GM03348 (cell line): ENCODE measurements around the gene EIF2B1.

ENCODE experiments used
- DNase-seq: peaks from one replicate; pipeline ENCODE4 v3.0.0; 2012; ENCODE audit warnings: low spot score

The EIF2B1 gene

DNA sequence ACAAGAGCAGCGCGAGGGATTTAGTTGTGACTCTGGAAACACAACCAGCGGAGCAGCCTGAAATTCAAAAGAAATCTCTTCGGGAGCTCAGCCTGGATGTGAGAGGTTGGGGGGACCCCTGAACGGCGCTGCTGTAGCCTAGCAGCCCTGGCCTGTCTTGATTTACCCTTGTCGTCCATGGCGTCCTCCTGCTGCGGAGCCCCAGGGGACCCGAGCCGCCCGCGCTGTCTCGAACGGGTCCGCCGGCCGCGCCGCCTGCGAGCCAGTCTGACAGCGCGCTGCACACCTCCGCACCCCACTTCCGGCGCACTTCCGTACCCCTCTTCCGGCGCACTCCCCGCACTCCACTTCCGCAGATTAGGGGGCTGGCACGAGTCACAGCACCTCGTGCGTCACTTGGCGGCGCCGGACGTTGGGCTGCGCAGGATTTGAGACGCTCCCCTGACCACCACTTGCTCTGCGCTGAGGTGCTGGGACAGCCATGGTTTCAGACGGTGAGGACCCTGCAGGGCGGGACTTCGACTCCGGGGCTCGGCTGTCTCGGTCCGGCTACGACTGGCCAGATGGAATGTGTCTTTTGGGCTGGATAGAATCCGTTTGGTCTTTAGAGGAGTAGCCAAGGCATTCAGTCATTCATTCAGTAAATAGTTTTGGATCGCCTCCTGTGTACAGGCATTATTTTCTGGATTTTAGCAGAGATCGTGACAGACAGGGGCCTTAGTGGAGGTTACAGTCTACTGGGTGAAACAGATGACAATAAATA, at the start of gene EIF2B1, which contains the start of gene GTF2H3:
Gene EIF2B1, minus strand, starts transcription at position 308 of the 763 bp plus-strand sequence. Its CDS starts 129 bp downstream, at position 179.
Gene GTF2H3, plus strand, starts transcription at position 451 of the 763 bp plus-strand sequence. Its CDS starts 31 bp downstream, at position 482.
- peak; percentile 98 for DNase-seq

DNA sequence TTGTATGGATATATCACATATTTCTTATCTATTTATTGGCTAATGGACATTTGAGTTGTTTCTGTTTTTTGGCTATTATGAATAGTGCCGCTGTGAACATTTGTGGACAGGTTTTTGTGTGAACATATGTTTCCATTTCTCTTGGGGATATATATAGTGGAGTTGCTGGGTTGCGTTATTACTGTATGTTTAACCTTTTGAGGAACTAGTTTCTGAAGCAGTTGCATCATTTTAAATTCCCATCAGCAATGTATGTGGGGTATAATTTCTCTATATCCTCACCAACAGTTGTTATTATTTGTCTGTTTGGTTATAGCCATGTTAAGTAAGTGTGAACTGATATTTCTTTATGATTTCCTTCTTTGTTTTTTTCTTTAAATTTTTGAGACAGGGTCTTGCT, 48.1 kb upstream of the EIF2B1 start:
- no peak for DNase-seq

DNA sequence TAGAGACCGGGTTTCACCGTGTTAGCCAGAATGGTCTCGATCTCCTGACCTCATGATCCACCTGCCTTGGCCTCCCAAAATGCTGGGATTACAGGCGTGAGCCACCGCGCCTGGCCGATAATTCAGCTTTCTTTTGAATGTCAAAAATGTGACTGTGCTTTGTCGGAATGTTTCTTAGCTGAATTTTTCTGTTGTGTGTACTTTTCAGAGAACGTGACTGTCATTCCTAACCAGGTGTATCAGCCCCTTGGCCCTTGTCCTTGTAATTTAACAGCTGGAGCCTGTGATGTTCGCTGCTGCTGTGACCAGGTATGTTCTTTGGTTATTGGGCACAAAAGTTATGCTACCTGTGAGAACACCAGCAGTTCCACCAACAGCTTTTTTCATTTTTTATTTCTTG, 45.5 kb upstream of the EIF2B1 start:
- no peak for DNase-seq

DNA sequence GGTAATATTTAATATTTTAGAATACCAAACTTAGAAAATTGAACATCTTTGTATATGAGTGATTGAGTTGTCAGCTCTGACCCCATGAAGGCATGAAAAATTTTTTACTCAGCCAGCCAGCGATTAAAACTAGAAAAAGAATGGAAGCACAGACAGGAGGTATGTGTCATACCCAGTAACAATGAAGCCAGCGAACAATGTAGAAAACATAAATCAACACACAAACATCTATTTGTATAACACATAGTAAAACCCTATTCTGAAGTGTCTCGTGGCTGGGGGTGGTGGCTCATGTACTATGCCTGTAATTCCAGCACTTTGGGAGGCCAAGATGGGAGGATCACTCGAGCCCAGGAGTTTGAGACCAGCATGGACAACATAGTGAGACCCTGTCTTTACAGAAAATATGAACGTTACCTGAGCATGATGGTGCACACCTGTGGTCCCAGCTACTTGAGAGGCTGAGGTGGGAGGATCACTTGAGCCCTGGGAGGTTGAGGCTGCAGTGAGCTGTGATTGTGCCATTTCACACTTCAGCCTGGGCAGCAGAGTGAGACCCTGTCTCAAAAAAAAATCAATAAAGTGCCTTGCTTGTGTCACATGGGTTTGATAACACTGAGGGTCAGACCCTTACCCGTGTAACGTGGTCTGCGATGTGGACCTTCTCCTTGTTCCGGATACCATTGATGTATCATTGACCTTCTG, 43.3 kb upstream of the EIF2B1 start:
- DNase-seq, result no peak

DNA sequence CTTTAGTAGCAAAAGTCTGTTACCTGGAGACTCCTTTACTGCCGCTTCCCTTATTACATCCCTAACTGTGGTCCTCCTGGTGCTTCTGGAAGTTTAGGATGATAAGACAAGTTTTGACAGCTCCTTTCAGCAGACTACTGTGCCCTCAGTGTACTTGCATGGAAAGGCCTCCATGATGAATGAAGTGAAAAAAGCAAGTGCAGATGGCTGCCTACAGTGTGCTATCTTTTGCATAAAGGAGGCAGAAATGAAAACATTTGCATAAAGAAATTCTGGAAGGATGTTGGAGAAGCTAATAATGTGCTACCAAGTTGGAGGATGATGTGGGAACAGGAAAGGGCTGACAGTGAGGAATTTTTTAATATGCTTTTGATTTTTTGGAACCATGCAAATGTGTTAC, 42.0 kb upstream of the EIF2B1 start:
- no peak for DNase-seq

DNA sequence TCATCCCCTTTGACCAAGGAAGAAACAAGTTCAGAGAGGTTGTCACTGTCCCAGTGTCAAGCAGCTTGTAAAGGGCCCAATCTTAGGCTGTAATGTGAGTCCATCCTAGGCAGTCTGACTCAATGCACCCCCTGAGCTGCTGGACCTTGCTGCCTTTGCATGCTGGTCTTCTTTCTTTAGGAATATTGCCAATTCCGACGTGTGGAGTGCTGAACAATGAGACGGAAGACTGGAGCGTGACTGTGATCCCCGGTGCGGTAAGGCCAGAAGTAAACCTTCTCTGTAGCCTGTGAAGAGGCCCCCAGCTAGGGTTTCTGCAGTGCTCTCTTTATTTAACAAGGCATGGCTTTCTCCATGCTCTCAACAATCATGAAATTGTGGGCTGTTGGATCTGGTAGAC, 38.4 kb upstream of the EIF2B1 start:
- DNase-seq, result no peak

DNA sequence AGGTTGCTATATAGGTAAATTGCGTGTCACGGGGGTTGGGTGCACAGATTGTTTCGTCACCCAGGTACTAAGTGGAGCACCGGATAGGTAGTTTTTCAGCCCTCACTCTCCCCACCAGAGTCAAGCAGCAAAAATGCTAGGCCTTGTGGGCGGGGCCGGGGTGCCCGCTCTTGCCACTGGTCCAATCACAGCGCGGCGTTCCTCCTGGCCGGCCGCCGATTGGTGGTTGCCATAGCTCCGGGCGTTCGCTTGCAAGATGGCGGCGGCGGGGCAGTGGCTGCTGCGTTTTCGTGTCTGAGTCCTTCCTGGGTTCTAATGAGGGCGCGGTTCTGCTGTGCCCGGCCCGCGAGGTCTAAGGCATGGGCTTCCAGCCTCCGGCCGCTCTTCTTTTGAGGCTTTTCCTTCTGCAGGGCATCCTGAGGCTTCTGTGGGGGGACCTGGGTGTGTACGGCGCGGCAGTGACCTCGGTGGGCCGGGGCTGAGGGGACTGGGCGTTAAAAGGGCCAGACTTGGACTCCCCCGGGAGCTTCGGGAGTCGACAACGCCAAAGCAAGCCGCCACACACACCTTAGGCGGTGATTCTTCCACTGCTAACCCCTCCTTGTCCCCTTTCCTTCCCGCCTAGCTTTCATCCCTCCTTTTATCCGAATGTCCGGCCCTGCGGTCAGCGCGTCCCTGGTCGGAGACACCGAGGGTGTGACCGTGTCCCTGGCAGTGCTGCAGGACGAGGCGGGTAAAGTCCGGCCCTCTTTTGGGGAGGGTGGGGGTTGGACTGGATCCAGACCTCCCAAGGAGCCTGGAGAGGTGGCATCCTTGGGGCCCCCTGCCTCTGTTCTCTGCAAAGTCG, 37.6 kb upstream of the EIF2B1 start, which contains the start of gene TCTN2:
Gene TCTN2, plus strand, starts transcription at position 232 of the 847 bp plus-strand sequence. Its CDS starts 128 bp downstream, at position 360.
- DNase-seq, result peak; percentile 100

DNA sequence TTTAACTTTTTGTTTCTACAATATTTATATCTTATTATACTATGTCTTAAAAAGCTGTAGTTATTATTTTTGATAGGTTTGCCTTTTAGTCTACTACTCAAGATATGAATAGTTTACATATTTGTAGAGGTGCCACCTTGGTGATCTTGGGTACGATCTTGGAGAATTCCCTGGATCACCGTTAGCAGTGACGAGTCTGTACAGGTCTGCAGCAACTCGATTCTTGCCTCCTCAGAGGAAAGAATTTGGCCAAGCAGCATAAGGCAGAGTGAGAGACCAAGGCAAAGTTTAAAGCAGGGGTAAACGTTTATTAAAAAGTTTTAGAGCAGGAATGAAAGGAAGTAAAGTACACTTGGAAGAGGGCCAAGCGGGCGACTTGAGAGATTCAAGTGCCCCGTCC, 34.3 kb upstream of the EIF2B1 start:
- no peak for DNase-seq

DNA sequence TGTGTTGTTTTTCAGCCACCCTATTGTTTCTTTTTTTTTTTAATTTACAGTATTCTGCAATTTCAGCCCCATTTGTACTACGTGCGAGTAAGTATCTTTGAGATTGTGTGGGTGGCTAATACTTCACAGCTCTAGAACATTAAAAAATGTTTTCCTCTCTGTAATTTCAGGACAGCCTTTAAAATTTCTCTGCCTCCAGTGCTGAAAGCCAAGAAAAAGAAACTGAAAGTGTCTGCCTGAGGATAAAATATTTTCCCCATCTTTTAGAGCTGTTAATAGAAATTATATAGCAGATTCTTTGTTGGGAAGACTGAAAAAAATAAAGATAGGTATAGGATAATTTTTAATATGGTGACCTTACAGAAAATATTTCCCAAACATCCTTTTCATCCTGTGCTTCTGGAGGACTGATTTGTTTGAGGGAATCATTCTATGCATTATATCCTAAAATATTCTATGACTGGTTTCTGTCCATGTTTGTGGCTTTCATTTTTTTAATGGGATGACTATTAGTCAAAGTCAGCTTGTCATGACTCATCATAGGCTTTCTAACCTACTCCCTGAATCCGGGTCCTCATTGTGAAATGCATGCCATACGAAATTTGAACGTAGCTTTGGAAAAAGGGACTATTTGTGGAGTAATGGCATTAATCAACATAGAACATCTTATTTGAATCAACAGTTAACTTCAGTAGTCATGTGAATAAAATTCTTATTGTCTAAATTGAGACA, 26.7 kb upstream of the EIF2B1 start:
- peak; percentile 86 for DNase-seq

DNA sequence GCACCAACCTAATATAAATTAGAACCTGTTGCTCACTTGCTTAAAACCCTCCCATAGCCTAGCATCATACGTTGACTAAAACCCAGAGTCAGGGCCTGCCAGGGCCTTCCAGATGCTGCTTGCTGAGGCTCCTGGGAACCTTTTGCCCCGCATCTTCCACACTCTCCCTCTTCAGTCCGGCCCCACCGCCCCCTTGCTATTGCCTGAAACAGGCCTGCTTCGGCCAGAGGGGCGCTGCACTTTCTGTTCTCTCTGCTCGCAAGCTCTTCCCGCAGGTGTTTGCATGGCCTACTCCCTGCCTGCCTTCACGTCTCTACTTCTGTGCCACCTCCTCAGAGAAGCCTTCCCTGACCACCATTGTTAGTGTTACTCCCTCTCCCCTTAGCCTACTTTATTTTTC, 23.7 kb upstream of the EIF2B1 start:
- no peak for DNase-seq

DNA sequence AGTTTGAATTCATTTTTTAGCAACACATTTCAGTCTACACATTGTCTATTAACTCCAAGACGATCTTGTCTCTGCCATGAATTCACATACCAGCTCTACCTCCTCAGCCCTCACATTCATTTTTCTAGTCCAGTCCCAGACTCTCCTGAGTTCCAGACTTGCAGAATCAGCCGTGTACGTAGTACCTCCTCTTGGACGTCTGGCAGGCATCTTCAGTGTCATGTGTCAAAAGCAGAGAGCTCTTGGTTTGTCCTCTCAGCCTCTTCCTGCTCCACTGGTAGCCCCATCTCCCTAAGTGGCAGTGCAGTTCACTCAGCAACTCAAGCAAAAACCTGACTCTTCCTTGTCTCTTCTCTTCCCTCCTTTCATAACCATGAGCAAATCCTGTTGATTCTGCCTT, 22.9 kb upstream of the EIF2B1 start:
- DNase-seq, result no peak

DNA sequence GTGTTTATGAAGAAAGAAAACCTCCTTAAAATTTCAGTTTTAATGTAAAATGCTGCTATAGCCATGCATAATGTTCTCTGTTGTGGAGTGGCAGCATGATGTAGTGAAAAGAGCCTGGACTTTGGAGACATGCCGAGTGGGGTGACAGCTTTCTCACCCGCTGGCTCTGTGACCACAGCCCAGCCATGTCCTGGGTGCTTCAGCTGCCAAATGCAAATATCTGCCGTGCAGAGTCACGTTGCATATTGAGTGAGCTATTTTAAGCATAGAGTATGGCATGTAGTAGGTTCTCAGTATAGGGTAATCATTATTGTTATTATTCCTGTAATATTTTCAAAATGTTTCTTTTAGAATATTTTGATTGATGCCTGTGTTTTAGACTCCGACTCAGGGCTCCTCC, 21.9 kb upstream of the EIF2B1 start:
- no peak for DNase-seq

DNA sequence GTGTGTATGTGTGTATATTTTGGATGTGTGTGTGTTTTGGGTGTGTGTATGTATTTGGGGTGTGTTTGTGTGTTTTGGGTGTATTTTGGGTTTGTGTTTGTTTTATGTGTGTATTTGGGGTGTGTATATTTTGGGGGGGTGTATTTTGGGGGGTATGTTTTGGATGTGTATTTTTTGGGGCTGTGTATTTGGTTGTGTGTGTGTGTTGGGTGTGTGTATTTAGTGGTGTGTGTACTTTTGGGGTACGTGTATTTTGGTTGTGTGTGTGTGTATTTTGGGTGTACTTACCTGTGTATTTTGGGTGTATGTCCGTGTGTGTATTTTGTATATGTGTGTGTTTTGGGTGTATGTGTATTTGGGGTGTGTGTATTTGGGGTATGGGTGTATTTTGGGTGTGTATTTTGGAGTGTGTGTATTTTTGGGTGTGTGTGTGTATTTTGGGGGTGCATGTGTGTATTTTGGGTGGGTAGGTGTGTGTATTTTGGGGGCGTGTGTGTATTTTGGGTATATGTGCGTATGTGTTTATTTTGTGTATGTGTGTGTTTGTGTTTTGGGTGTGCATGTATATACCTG, 20.7 kb upstream of the EIF2B1 start:
- DNase-seq, result no peak

DNA sequence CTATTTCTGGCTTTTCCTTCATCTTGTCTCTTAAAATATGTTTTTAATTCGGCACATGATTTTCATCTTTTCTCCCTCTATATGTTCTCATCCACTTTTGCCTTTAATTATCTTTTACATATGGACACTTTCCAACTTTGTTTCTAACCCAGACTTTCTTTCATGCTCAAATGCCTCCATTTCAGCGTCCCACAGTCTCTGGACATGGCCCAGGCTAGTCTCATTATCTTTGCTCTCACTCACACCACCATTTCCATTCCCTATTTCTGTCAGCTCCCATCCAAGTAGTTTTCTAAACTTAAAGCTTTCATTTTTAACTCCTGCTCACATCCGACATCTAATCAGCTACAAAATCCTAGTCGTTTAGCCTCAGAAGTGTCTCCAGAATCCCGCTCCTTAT, 14.9 kb upstream of the EIF2B1 start:
- DNase-seq, result no peak

DNA sequence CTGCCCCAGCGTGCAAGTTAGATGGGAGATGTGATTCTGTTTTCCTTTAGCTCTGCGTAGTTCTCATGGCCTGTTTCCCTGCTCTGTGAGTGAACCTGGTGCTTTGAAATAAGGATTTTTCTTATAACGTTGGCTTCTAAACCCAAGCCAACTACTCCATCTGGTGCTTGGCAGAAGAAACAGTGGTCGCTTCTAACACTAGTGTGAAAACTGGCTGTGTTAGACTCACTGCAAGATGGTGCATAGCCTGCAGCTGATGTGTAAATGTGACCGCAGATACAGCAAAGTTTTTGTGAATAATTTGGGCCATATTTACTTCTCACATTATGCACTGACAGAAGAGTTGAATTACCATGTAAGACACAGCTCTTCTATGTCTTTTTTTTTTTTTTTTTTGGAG, 12.4 kb upstream of the EIF2B1 start:
- DNase-seq, result no peak

DNA sequence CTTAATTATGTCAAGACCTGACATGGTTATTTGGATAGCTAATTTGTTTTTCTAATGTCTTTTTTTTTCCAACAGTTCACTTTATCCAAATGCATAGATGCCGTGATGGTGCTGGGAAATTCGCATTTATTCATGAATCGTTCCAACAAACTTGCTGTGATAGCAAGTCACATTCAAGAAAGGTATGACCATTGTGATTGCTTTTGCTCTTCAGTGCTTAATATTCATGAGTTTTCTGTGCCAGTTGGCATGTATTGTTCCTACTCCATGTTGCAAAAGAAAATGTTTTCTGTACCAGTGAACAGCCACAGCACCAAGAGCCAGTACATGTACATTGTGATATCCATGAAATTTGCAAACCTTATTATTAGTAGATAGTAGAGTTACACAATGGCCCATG, 11.9 kb upstream of the EIF2B1 start:
- DNase-seq, result no peak

DNA sequence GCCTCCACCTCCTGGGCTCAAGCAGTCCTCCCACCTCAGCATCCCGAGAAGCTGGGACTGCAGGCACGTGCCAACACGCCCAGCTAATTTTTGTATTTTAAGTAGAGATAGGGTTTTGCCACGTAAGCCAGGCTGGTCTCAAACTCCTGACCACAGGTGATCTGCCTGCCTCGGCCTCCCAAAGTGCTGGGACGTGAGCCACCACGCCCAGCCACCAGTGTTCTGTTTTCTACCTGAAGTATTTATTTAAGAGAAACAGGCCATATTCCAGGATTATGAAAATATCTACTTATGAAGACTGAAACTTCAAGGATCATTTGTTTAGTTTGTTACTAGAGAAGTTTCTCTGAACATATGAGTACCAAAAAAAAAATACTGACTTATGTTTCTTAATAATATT, 10.4 kb upstream of the EIF2B1 start:
- DNase-seq, result no peak

DNA sequence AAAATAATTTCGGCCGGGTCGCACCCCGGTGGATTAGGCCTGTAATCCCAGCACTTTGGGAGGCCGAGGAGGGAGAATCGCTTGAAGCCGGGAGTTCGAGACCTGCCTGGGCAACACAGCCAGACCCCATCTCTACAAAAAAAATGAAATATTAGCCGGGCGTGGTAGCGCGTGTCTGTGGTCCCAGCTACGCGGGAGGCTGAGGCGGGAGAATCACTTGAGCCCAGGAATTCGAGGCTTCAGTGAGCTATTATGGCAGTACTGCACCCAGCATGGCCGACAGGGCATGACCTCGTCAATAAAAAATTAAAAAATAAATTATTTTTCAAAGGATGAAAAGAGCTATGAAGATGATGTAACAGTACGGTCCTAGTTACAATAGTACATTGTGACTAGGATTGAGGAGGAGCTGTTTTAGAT, 666 bp upstream of the EIF2B1 start:
- DNase-seq, result no peak

DNA sequence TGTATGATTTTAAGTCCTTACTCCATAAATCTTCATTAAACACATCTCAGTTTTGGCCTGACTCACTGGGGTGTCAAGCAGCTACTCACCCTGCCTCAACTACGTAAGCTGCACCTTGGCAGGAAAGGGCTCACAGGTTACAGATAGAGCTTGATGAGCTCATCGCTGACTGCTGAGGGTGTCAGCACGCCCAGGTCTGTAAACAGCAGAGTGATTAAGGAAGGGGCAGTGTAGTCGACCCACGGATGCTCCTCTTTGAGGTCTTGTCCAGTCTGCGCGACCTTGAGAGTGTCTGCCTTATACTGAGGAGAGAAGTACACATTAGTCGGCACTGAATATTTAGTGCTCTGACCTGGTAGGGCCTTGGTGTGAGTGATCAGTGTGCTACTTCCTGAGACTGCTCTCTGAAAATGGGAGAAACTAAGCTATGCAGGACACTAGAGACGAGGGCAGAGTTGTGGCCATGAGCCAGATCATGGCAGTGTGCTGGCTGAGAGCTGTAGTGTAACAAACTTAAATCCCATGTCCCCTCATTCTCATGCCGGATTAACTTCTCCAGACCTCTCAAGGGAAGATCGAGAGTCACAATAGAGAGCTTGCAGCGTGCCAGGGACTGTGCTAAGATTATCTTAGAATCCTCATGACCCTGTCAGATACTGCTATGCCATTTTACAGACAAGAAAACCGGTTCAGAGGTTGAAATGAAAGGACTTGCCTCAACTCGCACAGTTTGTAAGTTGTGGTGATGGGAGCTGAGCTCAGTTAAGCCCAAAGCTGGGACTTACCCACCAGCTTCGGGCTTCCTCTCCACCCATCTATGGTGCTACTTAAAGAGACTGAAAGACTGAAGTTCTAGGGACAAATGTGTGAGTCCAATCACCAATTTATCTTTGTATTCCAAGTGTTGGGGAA, 11.6 kb downstream of the EIF2B1 start:
- DNase-seq, result no peak

DNA sequence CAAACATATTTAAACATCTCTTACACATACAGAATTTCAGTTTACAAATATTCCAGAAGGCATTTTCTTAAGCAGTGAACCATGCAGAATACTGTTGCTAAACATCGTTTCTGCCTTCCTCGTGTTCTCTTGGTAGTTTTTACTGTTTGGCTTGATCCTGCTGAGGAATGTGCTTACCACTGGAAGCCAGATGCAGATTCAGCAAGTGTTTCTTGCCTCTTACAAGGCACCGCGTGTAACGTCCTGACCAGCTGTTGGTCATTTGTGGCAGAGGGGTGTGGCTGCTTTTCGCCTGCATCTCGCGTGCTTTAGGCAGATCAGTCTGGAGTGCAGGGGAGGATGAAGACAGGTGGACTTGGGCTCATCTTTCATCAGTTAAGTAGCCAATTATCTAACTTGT, 12.4 kb downstream of the EIF2B1 start:
- DNase-seq, result peak; percentile 13
